Measurements from ENCODE around the gene COL23A1. TPM values are rescaled to one million over a fixed set of nuclear protein-coding genes. Genes with fewer than 3 reads are reported as not detected.

Gene COL23A1
- polyA plus RNA-seq, 2 of the 4 experiments (the other 2 are of a cell fraction): not detected

- ATAC-seq (no peak), DNase-seq (ENCODE audit: low read depth in 1 of 2, low spot score in 1 of 2) (no peak), FAIRE-seq (no peak)
- Histone ChIP-seq H3K4me1 (no peaks in the 10 kb centered on the region), H3K4me2 (no peak overlapping the region), H3K9me3 (0 out of 3 replicates have a peak, but pooled peaks cover 3% of the 10 kb centered on the region), H3K27ac (no peak overlapping the region), H3K4me3 (no peak overlapping the region)
- POLR2A ChIA-PET: no interaction called here
- TF ChIP-seq TFCP2L1 (CRISPR knock-in tag; IDR thresholded peaks at IDR 0.05): no peak
- TF ChIP-seq ZNF302 (CRISPR knock-in tag; IDR thresholded peaks at IDR 0.05): no peak
- no peak for TF ChIP-seq PHF8 (IDR thresholded peaks at IDR 0.05; ENCODE audit: borderline replicate concordance, low read depth)
- TF ChIP-seq EHF (CRISPR knock-in tag; IDR thresholded peaks at IDR 0.05): no peak
- TF ChIP-seq MAFK (IDR thresholded peaks at IDR 0.05; ENCODE audit: partially characterized antibody): no peak
- TF ChIP-seq NR3C1 (IDR thresholded peaks at IDR 0.05): no peak
- TF ChIP-seq MAX (IDR thresholded peaks at IDR 0.05): no peak
- TF ChIP-seq MYC (IDR thresholded peaks at IDR 0.05; ENCODE audit: borderline replicate concordance, low read length): no peak
- no peak for TF ChIP-seq ZC3H11A (IDR thresholded peaks at IDR 0.05)
- TF ChIP-seq FOSL2 (IDR thresholded peaks at IDR 0.05): no peak
- TF ChIP-seq FOSL2 (CRISPR knock-in tag; IDR thresholded peaks at IDR 0.05): no peak
- TF ChIP-seq ZSCAN20 (CRISPR knock-in tag; IDR thresholded peaks at IDR 0.05): no peak
- TF ChIP-seq USF2 (IDR thresholded peaks at IDR 0.05): no peak
- no peak for TF ChIP-seq CBX8 (IDR thresholded peaks at IDR 0.05)
- TF ChIP-seq JUNB (IDR thresholded peaks at IDR 0.05): no peak
- TF ChIP-seq HMGXB4 (CRISPR knock-in tag; IDR thresholded peaks at IDR 0.05; ENCODE audit: borderline replicate concordance): no peak
- TF ChIP-seq TP53 (CRISPR knock-in tag; IDR thresholded peaks at IDR 0.05): no peak
- no peak for TF ChIP-seq NPAS2 (CRISPR knock-in tag; IDR thresholded peaks at IDR 0.05; ENCODE audit: borderline replicate concordance)
- TF ChIP-seq ESRRA (IDR thresholded peaks at IDR 0.05; ENCODE audit: borderline replicate concordance, low read length): no peak
- CTCF ChIA-PET: no interaction called here
- 12% methylated on average over 8 of the region's 8 CpGs for WGBS (ENCODE audit: missing lambda C conversion rate)
Measured at GRCh38 chr5:178471711-178472110, 118.5 kb downstream of the COL23A1 start.

- no peak for ATAC-seq
- ChIA-PET CTCF (interaction anchor here (1.7 kb wide), 1 partner anchor 10 kb away, joined by 7 read pairs; no protein-coding TSS in a partner anchor), POLR2A (no interaction called here)
- no peak for DNase-seq (ENCODE audit: low read depth in 1 of 2, low spot score in 1 of 2)
- H3K9me3 ChIP-seq: peaks cover 9% of the 10 kb centered on the region; the same call in 1 of the 3 replicates
- WGBS (ENCODE audit: missing lambda C conversion rate): 8% methylated on average over 4 of the region's 6 CpGs
- H3K4me3 ChIP-seq: no peak overlapping the region
- no peak overlapping the region for H3K27ac ChIP-seq
- no peak overlapping the region for H3K4me2 ChIP-seq
- H3K4me1 ChIP-seq: no peaks in the 10 kb centered on the region
- FAIRE-seq: no peak
- no peak for TF ChIP-seq MAFK (IDR thresholded peaks at IDR 0.05; ENCODE audit: partially characterized antibody)
- TF ChIP-seq ELK1 (IDR thresholded peaks at IDR 0.05; ENCODE audit: low read depth, low read length): no peak
- no peak for TF ChIP-seq BCL3 (IDR thresholded peaks at IDR 0.05)
- TF ChIP-seq CBX2 (IDR thresholded peaks at IDR 0.05; ENCODE audit: borderline replicate concordance, low read depth): no peak
- TF ChIP-seq SMC3 (IDR thresholded peaks at IDR 0.05): no peak
- no peak for TF ChIP-seq HDAC2 (IDR thresholded peaks at IDR 0.05)
- no peak for TF ChIP-seq HOXB5 (CRISPR knock-in tag; IDR thresholded peaks at IDR 0.05)
- TF ChIP-seq ZNF302 (CRISPR knock-in tag; IDR thresholded peaks at IDR 0.05): no peak
Measured at GRCh38 chr5:178470760-178471025, 119.5 kb downstream of the COL23A1 start.

Data from A549 (cell line).